Kidney tubule cell (primary cell): ENCODE data around the gene TBX3.

ENCODE experiments used
- DNase-seq: peaks from one replicate; pipeline ENCODE4 v3.0.0-alpha.2; 2018; ENCODE audit warnings: low spot score

Gene TBX3

DNA sequence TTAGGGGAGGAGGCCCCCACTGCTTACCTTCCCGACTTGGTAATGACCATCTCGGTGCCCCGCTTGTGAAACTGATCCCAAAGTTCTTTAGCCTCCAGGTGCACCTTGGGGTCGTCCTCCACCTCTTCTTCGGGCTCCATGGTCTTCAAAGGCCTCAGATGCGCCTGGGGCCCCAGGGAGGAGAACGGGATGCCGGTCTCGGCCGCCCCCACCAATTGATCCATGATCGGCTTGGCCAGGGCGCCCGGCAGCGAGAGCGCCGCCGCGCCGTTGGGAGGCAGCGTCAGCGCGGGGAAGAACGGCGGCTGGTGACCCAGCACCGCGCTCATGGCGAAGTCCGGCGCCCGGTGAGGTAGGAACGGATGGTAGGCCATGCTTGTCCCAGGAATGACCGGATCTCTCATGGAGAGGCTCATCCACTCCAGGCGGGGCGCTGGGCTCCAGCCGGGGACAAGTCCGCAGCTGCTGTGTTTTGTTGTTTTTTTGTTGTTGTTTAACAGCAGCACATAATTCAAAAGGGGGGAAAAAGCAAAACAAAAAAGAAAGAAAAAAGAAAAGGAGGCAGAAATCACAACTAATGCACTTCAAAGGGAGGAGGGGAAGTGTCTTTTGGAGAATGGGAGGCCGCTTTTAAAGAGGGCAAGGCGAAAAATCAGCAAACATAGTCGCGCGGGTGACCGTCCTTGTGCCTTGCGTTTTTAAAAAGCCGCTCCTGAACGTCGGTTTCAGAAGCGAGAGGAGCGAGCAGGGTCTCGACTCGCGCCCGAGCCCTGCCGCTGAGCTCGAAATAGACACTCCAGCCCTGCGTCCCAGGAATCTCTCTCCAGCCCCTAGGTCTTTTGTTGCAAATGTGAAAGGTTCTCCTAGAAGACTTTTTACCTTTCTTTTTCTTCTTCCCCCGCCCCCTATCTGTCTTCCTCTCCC lies 928 bp downstream of the TBX3 start:
- peak; percentile 43 for DNase-seq

DNA sequence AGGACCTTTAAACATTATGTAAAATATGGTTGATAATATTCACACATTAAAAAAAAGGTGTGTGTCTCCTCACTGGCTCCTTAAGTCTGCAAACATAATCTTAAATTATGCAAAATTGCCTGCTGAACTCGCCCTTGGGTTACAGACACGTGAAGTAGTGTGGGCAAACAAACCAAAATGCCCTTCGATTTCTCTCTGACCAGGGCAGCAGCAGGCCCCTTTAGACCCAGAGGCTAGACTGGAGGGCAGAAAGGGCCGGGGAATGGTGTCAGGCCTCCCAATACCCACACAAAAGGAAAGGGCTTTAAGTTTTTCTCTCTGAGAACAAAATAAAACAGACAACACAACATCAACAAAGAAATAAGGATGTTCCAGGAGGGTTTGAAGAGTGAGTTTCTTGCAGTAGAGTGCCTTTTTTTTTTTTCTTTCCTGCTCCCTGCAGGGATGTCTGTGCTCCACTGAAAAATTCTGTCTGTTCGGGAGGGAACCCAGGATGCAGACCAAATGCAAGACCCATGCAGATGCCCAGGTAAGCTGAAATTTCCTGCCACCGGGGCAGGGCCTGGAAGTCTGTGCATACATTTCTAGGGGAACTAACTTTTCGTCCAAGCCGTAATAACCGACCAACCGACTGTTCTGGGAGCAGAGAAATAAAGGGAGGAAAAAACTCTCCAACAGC lies 1.7 kb downstream of the TBX3 start:
- no peak for DNase-seq

DNA sequence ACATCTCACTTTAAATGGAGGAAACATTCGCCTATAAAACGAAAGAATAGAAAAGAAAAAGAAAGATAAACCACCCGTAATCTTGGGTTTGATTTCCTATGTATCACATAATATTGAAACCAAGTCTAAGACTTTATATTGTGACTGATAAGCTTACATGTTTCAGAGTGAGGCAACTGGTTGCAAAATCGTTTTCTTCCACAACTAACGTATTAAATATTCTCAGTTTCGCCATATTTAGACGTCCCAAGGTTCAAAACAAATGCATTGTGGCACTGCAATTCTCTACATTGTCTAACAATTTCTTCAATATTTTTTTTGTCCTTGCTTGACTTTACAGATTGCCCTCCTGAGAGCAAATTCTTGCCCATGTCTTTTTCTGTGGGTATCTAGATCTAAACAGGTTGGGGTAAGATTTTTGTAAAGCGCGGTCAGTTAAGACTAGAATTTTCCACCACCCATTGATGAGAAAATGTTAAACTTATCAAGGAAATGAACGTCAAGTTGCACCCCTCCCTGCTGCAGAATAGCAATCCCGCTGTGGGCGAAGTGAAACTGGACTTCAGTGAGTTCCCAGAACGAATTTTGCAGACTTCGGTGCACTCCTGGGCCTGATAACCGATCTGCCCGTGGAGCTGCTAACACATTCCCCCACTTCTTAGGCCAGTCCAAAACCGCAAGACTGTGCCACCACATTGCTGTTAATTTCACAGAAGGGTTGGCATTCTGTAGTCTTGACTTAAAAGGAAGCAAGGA lies 2.7 kb downstream of the TBX3 start:
- DNase-seq, result no peak

DNA sequence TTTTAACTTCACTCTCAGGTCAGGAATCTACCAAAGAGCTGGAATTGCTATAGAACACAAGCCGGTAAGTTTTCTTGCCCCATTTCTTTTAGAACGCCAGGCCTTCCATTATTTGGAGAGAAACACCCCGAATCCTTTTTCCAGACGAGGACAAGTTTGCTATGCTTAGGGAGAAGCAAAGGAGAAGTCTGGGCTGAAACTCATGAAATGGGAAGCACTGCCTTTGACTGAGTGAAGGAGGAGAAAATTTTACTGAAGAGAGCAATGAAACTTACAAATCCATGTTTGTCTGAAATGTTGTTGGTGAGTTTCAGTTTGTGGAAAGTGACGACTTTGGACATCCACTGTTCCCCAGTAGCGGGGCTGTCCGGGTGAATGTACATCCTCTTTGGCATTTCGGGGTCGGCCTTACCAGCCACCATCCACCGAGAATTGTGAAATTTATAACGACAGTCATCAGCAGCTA lies 3.3 kb downstream of the TBX3 start:
- DNase-seq, result no peak

DNA sequence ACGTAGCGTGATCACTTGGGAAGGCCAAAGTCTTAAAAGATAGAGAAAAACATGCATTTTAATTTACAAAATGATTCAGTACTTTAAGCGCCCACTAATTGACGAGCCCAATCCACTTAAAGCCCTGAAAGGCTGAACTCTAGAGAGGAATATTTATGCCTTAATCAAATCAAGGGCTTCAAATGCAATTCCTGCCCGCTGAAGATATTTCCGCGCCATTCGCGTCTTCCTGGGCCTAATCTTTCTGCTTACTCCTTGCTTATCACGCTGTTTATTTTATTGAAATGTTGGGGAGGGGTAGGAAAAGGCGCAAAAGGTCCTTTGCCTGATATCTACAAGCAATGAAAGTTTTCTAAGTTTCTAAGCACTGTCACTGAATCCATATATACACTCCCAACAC lies 4.0 kb downstream of the TBX3 start:
- no peak for DNase-seq

DNA sequence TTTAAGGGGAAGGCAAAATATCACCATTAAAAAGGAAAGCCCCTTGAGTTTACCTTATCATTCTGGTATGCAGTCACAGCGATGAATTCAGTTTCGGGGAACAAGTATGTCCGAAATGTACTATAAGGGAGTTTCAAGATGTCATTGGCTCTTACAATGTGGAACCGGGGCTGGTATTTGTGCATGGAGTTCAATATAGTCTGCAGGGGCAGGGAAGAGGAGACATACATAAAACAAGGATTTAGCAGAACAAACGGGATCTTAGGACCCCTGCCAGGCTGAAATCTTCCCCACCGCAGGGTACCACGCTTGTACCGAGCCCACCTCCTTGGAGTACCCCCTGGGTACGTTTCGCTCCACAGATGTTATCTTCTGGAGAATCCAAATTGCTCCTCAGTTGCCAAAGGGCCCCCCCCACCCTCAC lies 4.5 kb downstream of the TBX3 start:
- DNase-seq, result no peak

DNA sequence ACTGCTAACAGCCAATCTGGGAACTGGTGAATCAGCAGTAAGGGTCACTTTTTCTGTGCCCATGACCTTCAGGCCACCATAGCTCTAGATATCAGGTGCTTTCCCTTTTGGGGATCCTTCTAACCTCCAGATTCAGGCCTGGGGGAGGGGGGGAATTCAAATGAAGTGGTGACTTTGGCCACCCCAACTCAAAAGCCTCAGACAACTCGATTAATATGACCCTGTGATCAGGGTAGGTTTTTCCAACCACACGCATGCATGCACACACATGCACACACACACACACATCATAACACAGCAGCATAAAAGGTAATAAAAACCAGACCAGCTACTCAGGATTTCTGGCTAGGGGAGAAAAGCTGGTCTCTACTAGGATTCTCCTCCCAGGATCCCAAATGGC lies 5.3 kb downstream of the TBX3 start:
- DNase-seq, result no peak

DNA sequence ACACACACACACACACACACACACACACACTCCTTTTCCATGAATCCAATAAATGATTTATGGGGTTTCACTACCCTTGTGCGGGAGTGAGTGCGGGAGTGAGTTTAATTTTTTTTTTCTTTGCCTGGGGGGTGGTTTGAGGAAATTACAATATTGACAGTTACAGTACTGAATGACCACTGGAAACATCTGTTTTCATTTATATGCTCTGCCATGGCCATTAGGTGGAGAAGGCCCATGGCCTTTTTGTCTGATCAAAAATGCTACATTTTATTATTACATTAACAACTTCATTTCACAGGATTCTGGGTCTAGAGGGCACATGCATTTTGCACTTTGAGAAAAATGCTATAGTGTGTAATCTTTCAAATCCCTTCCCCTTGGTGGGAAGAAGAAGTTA lies 5.9 kb downstream of the TBX3 start:
- no peak for DNase-seq

DNA sequence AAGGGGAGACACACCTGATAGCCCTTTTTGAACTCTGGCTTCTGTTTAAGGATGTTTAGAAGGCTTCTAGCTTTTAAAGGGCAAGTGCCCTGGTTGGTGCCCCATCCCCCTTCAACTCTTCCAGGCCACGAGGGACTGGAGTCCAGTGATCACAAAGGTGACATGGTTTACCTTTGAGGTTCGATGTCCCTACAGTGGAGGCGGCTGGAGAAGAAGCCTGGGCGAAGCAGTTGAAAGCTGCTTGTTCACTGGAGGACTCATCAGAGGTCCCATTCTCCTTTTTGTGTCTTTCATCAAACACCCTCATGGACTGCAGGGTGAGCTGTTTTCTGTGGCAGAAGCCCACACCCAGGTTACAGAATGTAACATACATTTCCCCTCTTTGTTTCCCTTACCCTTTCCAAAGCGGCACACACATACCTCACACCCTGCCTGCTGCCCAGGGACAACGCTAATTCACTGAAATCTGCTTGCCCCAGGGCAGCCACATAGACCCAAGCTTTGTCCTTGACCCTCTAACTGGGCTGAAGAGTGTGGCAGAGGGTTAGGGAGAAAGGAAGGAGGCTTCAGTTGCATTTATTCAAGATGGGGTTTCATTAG lies 7.7 kb downstream of the TBX3 start:
- DNase-seq, result no peak

DNA sequence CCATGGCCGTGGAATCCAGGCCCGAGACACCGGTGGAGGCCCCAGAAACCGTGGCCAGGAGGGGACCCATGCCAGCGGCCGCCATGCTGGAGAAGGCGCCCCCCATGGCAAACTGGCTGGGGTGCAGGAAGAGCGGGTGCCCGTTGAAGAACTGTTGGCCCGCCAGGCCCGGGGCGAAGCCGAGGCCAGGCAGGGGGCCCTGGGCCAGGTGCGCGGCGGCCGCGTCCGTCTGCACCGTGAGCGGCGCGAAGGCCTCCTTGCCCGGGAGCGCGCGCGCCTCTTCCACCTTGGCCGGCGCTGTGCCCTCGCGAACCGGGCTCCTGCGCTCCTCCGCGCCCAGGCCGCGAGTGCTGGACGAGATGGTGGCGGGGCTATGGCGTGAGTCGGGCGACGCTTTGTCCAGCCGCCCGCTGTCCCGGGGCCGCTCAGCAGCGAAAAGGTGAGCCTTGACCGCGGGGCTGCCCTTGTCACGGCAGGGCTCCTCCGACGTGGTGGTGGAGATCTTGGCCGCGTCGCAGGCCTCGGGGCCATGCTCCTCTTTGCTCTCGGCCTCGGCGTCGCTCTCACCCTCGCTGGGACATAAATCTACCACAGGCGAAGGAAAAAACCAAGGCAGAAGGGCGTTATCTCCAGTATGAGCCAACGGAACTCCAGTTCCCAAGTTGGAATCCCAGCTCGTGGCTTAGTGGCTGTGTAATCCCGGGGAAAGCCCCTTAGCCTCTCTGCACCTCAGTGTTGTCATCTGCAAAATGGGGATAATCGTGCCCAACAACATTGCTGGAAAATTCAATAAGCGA lies 9.5 kb downstream of the TBX3 start:
- no peak for DNase-seq

DNA sequence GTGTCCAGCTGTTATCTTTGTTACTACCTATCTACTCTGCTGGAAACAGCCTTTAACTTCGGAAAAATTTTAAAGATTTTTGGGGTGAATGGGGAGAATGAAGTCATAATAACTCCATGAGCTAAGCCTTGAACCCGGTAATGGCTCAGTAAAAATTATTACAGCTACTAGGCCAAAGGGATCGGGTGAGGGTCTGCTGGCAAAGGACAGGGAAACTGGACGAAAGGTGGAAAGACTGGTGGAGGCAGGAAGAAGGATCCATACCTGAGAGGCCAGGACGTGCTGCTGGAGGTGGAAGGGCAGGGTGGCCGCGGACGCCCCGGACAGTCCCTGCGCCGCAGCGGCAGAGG lies 10.1 kb downstream of the TBX3 start:
- DNase-seq, result no peak

DNA sequence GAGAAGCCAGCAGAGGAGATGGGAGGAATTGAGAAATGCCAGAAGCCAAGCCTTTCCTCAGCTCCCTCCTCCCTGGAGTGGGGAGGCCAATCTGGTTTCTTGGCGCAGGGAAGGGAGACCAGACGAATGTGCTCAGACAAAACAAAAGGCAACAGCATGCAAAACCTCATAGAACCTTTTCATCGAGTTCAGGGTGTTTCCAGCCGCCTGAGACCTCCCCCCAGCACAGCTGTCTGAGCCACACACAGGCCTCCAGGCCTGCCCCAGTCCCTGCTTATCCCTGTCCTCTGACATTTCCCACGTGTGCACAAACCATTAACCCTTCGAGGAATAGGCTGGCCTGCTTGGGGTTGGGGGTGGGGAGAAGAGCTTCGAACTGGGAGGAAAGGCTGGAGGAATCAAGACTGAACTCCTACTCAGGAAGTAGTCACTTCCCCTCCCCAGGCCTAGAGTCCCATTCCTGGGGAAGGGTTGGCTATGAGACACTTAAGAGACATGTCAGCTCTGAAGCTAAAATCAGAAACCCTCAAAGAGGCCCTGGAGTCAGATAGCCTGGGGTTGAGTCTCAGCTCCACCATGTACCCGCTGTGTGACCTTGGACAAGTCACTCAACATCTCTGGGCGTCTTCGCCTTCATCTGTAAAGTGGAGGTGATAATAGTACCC lies 10.7 kb downstream of the TBX3 start:
- no peak for DNase-seq

DNA sequence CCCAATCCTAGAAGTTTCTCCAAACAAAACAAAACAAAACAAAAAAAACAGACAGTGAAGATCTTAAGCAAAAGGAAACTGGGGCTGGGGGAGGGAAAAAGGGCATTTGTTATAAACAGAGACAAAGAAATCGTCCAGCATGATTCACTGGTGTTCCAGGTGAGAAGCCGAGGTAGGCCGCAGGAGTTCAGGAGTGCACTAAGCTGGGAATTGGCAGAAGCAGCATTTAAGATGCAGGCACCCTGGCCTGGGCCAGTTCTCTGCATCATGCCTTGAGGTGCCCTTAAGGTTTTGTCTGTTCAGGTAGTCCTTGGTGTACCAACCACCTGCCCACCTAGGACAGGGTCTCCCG lies 11.2 kb downstream of the TBX3 start:
- DNase-seq, result no peak

DNA sequence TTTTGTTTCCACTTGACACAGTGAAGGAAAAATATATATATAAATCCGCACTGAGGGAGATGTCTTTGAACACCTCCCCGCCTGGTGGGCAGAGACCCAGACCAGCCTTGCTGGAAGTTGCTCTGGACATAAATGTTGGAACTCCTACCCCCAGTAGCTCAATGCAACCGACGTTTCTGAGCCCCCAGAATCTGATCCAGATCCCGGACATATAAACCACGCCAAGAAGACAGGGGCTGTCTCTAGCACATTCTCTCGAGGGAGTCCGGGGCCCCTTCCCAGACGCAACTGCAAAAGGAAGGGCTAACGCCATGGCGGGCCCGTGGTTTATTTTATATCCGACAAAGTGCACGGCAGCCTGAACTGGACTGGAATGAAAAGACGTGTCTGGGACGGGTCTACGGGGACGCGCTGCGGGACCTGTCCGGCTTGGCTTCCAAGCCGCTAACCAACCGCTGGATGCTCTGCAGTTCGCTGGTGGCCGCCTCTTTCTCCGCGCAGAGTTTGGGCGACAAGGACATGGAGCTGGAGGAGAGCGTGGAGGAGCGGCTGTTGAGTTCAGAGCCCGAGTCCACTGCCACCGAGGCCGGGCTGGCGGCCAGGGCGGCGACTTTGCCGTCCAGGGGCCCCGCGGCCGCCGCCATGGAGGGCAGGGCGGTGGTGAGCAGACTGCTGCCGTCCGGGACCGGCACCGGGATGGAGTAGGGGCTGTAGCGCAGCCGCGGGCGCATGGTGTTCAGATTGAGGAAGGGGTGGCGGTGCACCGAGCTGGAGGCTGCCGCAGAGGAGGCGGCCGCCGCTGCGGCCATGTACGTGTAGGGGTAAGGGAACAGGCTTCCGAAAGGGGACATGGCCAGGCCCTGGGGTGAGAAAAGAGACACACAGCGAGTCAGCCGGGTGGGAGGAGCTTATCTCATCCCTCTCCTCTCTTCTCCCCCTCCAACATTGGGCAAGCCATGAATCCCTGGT lies 12.2 kb downstream of the TBX3 start:
- no peak for DNase-seq

DNA sequence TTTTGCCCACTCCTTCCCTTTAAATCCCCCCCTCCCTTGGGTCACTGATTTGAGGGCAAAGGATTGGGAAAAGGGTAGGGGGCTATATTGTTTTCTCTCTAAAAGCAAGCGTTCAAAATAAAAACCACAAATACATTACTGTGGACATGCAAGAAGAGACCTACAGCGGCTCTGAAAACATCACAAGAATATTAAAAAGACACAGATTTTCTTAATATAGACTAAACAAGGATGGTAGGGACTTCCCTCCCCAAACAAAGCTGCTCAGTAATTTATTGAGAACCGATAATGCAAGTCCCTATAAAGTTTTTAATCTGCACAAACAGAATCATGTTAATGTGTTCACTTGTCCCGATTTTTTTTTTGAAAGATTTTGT lies 12.9 kb downstream of the TBX3 start:
- no peak for DNase-seq

DNA sequence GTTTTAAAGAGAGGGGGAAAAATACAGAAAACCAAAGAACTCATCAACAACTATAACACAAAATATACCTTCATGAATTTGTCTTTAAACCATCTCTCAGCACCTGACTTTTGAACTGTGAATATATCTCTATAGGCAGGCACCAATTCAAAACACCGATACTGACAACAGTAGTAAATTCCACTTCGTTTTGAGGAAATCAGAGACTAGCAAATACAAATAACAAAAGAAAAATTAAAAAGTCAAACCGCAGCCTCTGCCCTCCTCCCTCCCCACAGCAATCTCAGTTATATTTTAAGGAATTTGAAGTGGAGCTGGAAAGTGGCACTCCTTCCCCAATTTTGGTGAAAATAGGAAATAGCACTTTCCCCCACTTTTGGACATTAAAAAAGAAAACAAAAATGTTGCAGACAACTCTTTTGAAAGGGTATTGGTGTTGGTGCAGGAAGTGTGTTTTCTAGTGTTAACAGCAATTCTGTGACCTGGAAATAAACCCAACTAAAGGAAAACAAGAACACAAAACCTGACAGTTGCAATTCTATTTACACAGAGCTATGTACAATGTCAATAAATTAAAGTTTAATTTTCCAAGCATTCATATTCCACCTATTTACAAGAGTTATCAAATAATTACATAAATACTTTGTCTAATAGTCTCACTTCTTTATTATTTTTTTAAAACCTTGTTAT lies 13.5 kb downstream of the TBX3 start:
- DNase-seq, result no peak

DNA sequence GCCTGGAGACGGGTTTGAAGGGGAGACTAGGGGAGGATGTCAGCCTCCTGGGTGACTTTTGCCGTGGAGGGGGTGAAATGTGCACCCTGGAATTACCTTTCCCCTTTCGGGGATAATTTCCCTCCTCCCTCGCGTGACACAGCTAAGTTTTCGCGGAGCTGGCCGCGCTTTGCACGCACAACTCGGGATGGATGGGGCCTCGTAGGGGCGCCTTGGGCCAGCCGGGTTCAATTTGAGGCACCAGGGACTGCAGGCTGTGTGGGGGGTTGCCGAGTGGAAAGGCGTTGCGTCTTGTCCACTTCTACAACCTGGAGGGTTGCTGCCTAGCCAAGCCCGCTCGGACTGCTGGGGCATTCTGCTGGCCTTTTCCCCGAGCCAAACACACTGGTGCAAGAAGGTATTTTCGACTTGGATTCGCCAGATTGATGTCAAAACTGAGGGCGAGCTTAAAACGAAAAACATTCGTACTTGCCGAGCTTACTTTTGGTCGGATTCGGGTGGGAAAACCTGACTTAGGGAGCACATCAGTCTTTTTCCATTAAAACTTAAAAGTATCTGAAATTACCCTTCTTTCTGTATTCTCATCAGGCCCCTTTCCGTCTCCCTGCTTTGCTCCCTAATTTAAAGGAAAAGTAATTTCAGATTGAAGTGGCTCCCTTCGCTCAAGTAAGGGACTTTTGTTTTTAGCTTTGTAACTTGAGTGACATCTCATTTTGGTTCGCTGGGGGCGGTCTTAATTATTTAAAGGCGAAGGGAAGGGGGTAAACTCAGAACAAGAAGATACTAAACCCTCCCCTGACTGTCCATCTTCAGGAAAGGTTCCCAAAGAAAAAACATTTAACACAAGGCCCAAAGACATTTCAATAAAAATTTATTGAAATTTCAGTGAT lies 14.3 kb downstream of the TBX3 start:
- no peak for DNase-seq

DNA sequence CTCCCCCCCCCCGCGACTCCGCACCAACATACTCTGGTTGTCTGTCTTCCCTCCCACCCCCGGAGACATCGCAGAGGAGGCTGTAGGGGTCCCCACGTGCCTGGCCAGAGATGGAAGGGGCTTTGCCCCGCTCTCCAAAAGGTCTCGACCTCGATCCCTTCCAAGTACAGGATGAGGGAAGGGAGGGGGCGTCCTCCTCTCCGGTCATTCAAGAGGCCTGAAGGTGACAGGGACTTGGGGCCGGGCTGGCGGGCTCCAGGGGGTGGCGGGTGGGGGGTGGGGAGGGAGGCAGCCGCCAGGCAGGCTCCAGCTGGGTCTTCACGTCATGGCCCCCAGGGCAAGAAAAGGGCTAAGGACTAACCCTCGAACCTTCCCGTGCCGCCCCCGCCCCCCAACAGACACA lies 15.1 kb downstream of the TBX3 start:
- no peak for DNase-seq
